Measurements from ENCODE around the gene DENND10.

Gene DENND10

GRCh38 chr10:119119400-119119799, 15.5 kb downstream of the DENND10 start:
- Histone ChIP-seq H3K4me3 (ENCODE audit: low read depth, low read length) (no peak overlapping the region), H2AFZ (no peak overlapping the region), H3K36me3 (ENCODE audit: control insufficient read depth, insufficient read depth, low read length) (no peaks in the 10 kb centered on the region), H3K9me3 (ENCODE audit: control insufficient read depth, low read length) (no peaks in the 10 kb centered on the region), H3K9ac (no peak overlapping the region), H3K79me2 (no peaks in the 10 kb centered on the region), H3K27ac (no peak overlapping the region), H3K4me2 (ENCODE audit: low read length) (no peak overlapping the region), H3K27me3 (ENCODE audit: control insufficient read depth, insufficient read depth, low read length) (no peaks in the 10 kb centered on the region), H3K4me1 (no peaks in the 10 kb centered on the region)
- TF ChIP-seq CTCF (IDR thresholded peaks at IDR 0.05), result no peak

GRCh38 chr10:119120413-119120867, 16.5 kb downstream of the DENND10 start:
- Histone ChIP-seq H3K27me3 (ENCODE audit: control insufficient read depth, insufficient read depth, low read length) (no peaks in the 10 kb centered on the region), H3K79me2 (no peaks in the 10 kb centered on the region), H3K36me3 (ENCODE audit: control insufficient read depth, insufficient read depth, low read length) (no peaks in the 10 kb centered on the region), H3K27ac (no peak overlapping the region), H3K9ac (no peak overlapping the region), H3K9me3 (ENCODE audit: control insufficient read depth, low read length) (no peaks in the 10 kb centered on the region), H3K4me2 (ENCODE audit: low read length) (no peak overlapping the region), H3K4me3 (ENCODE audit: low read depth, low read length) (no peak overlapping the region), H3K4me1 (no peaks in the 10 kb centered on the region), H2AFZ (no peak overlapping the region)
- TF ChIP-seq CTCF (IDR thresholded peaks at IDR 0.05), result no peak

GRCh38 chr10:119120875-119121274, 17.0 kb downstream of the DENND10 start:
- no peak overlapping the region for H3K4me3 ChIP-seq (ENCODE audit: low read depth, low read length)
- no peak overlapping the region for H3K4me2 ChIP-seq (ENCODE audit: low read length)
- H3K36me3 ChIP-seq (ENCODE audit: control insufficient read depth, insufficient read depth, low read length), result no peaks in the 10 kb centered on the region

GRCh38 chr10:119125942-119126341, 22.0 kb downstream of the DENND10 start:
- no peak overlapping the region for H3K4me3 ChIP-seq (ENCODE audit: low read depth, low read length)
- no peak overlapping the region for H3K27ac ChIP-seq
- no peaks in the 10 kb centered on the region for H3K36me3 ChIP-seq (ENCODE audit: control insufficient read depth, insufficient read depth, low read length)
- H3K27me3 ChIP-seq (ENCODE audit: control insufficient read depth, insufficient read depth, low read length), result no peaks in the 10 kb centered on the region
- no peaks in the 10 kb centered on the region for H3K4me1 ChIP-seq
- no peak overlapping the region for H3K9ac ChIP-seq
- H3K9me3 ChIP-seq (ENCODE audit: control insufficient read depth, low read length), result no peaks in the 10 kb centered on the region
- H3K4me2 ChIP-seq (ENCODE audit: low read length), result no peak overlapping the region
- no peaks in the 10 kb centered on the region for H3K79me2 ChIP-seq
- TF ChIP-seq CTCF (IDR thresholded peaks at IDR 0.05), result no peak
- no peak overlapping the region for H2AFZ ChIP-seq

More at GRCh38 chr10:119120875-119121274, 17.0 kb downstream of the DENND10 start:
- no peak overlapping the region for H3K27ac ChIP-seq
- no peaks in the 10 kb centered on the region for H3K27me3 ChIP-seq (ENCODE audit: control insufficient read depth, insufficient read depth, low read length)
- no peaks in the 10 kb centered on the region for H3K79me2 ChIP-seq
- H3K9ac ChIP-seq, result no peak overlapping the region
- TF ChIP-seq CTCF (IDR thresholded peaks at IDR 0.05), result no peak
- no peaks in the 10 kb centered on the region for H3K9me3 ChIP-seq (ENCODE audit: control insufficient read depth, low read length)
- H3K4me1 ChIP-seq, result no peaks in the 10 kb centered on the region
- no peak overlapping the region for H2AFZ ChIP-seq

DNA sequence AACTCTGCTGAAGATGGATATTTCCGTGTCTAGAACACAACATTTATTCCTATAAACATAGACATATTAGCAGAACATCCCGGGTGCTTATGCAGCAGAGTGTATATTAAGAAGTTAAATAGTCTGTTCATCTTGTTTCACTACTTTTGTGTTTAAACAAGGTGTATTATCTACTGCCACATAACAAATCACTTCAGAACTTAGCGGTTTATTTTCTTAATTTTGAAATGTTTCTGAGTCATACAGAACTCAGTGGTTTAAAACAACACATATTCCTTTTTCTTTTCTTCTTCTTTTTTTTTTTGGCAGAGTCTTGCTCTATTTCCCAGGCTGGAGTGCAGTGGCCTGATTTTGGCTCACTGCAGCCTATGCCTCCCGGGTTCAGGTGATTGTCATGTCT, 25.8 kb downstream of the DENND10 start:
- Histone ChIP-seq H3K4me3 (ENCODE audit: low read depth, low read length) (no peak overlapping the region), H3K9ac (no peak overlapping the region), H2AFZ (no peak overlapping the region), H3K4me1 (no peaks in the 10 kb centered on the region), H3K36me3 (ENCODE audit: control insufficient read depth, insufficient read depth, low read length) (no peaks in the 10 kb centered on the region), H3K27ac (no peak overlapping the region), H3K9me3 (ENCODE audit: control insufficient read depth, low read length) (no peaks in the 10 kb centered on the region), H3K79me2 (no peaks in the 10 kb centered on the region), H3K27me3 (ENCODE audit: control insufficient read depth, insufficient read depth, low read length) (no peaks in the 10 kb centered on the region), H3K4me2 (ENCODE audit: low read length) (no peak overlapping the region)
- TF ChIP-seq CTCF (IDR thresholded peaks at IDR 0.05), result no peak
